ENCODE results near the gene ENPP6. TPM values are rescaled to one million over a fixed set of nuclear protein-coding genes. Genes with fewer than 3 reads are reported as not detected.

ENPP6 gene
- total RNA-seq, 1 experiment from 2014 or later, result not detected

DNA sequence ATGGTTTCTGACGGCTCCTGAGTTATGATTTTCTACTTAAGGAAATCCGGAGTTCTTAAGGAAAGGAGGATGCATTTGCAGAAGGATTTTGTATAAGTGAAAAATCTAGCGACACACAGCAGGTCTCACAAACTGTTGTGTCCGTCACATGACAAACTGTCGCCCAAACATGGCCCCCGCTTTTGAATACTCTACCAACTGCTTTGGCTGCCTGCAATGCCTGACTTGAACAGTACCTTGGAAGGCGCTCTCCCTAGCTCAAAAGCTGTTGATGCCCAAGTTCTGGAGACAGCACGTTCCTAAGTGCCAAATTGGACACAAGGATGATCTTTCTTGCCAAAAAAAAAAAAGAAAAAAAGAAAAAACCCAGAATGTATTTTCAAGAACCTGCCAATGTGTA lies 103.2 kb downstream of the ENPP6 start:
- Mint-ChIP-seq H3K9me3 (ENCODE audit: unreplicated experiment) (no peaks in the 10 kb centered on the region), H3K27me3 (ENCODE audit: insufficient read depth, unreplicated experiment) (no peaks in the 10 kb centered on the region), H3K27ac (ENCODE audit: unreplicated experiment) (no peak overlapping the region), H3K36me3 (ENCODE audit: insufficient read depth, unreplicated experiment) (no peaks in the 10 kb centered on the region), H3K4me1 (ENCODE audit: low read depth, unreplicated experiment) (no peaks in the 10 kb centered on the region), H3K4me3 (ENCODE audit: unreplicated experiment) (no peak overlapping the region)
- no peak for DNase-seq
- BruUV-seq (replicated peaks), result no TSS peak
- no peaks in the 10 kb centered on the region; the same call in 1 of the 2 replicates for H3K27me3 ChIP-seq (replicated peaks; ENCODE audit: control insufficient read depth, insufficient read depth, low read length)
- H3K4me3 ChIP-seq (ENCODE audit: low read depth, low read length), result no peak overlapping the region
- no peaks in the 10 kb centered on the region for H3K36me3 ChIP-seq (ENCODE audit: control insufficient read depth, insufficient read depth, low read length)
- no peaks in the 10 kb centered on the region for H3K4me1 ChIP-seq
- intact Hi-C loops (cut with micrococcal nuclease; ENCODE audit: unreplicated experiment), result no loop called here
- TF ChIP-seq CTCF (IDR thresholded peaks at IDR 0.05; ENCODE audit: insufficient read depth in 1 of 2, low read depth in 1 of 2, low read length in 1 of 2, severe bottlenecking in 1 of 2, unreplicated experiment in 1 of 2), result no peak
- no peaks in the 10 kb centered on the region for H3K9me3 ChIP-seq
- POLR2A ChIA-PET, result no interaction called here
- CTCF ChIA-PET, result no interaction called here

GRCh38 chr4:184112006-184112550 lies 105.6 kb downstream of the ENPP6 start:
- no peak overlapping the region for H3K27ac Mint-ChIP-seq (ENCODE audit: unreplicated experiment)

GRCh38 chr4:184111233-184111832 lies 106.3 kb downstream of the ENPP6 start:
- no peaks in the 10 kb centered on the region for H3K36me3 ChIP-seq (ENCODE audit: control insufficient read depth, insufficient read depth, low read length)
- peaks cover 5% of the 10 kb centered on the region for H3K9me3 Mint-ChIP-seq (ENCODE audit: unreplicated experiment)
- no peak overlapping the region for H3K27ac Mint-ChIP-seq (ENCODE audit: unreplicated experiment)
- H3K36me3 Mint-ChIP-seq (ENCODE audit: insufficient read depth, unreplicated experiment), result no peaks in the 10 kb centered on the region
- ChIA-PET POLR2A (no interaction called here), CTCF (no interaction called here)
- no peak overlapping the region for H3K4me3 ChIP-seq (ENCODE audit: low read depth, low read length)
- H3K27me3 Mint-ChIP-seq (ENCODE audit: insufficient read depth, unreplicated experiment), result no peaks in the 10 kb centered on the region
- H3K9me3 ChIP-seq, result no peaks in the 10 kb centered on the region
- DNase-seq, result no peak
- intact Hi-C loops (cut with micrococcal nuclease; ENCODE audit: unreplicated experiment), result no loop called here
- no peaks in the 10 kb centered on the region; the same call in 1 of the 2 replicates for H3K27me3 ChIP-seq (replicated peaks; ENCODE audit: control insufficient read depth, insufficient read depth, low read length)
- no peak overlapping the region for H3K4me3 Mint-ChIP-seq (ENCODE audit: unreplicated experiment)
- no peaks in the 10 kb centered on the region for H3K4me1 Mint-ChIP-seq (ENCODE audit: low read depth, unreplicated experiment)
- BruUV-seq (replicated peaks), result no TSS peak
- no peak for TF ChIP-seq CTCF (IDR thresholded peaks at IDR 0.05; ENCODE audit: insufficient read depth in 1 of 2, low read depth in 1 of 2, low read length in 1 of 2, severe bottlenecking in 1 of 2, unreplicated experiment in 1 of 2)
- no peaks in the 10 kb centered on the region for H3K4me1 ChIP-seq

More at GRCh38 chr4:184112006-184112550, 105.6 kb downstream of the ENPP6 start:
- no peaks in the 10 kb centered on the region for H3K9me3 Mint-ChIP-seq (ENCODE audit: unreplicated experiment)
- Histone ChIP-seq H3K9me3 (no peaks in the 10 kb centered on the region), H3K4me1 (no peaks in the 10 kb centered on the region), H3K4me3 (ENCODE audit: low read depth, low read length) (no peak overlapping the region), H3K27me3 (replicated peaks; ENCODE audit: control insufficient read depth, insufficient read depth, low read length) (no peaks in the 10 kb centered on the region; the same call in 1 of the 2 replicates), H3K36me3 (ENCODE audit: control insufficient read depth, insufficient read depth, low read length) (no peaks in the 10 kb centered on the region)
- intact Hi-C loops (cut with micrococcal nuclease; ENCODE audit: unreplicated experiment), result no loop called here
- H3K36me3 Mint-ChIP-seq (ENCODE audit: insufficient read depth, unreplicated experiment), result no peaks in the 10 kb centered on the region
- no peak for TF ChIP-seq CTCF (IDR thresholded peaks at IDR 0.05; ENCODE audit: insufficient read depth in 1 of 2, low read depth in 1 of 2, low read length in 1 of 2, severe bottlenecking in 1 of 2, unreplicated experiment in 1 of 2)
- ChIA-PET CTCF (no interaction called here), POLR2A (no interaction called here)
- no peak for DNase-seq
- H3K4me3 Mint-ChIP-seq (ENCODE audit: unreplicated experiment), result no peak overlapping the region
- BruUV-seq (replicated peaks), result no TSS peak
- H3K27me3 Mint-ChIP-seq (ENCODE audit: insufficient read depth, unreplicated experiment), result no peaks in the 10 kb centered on the region
- H3K4me1 Mint-ChIP-seq (ENCODE audit: low read depth, unreplicated experiment), result no peaks in the 10 kb centered on the region
